Measurements from ENCODE around the gene ODAD2.

DNA sequence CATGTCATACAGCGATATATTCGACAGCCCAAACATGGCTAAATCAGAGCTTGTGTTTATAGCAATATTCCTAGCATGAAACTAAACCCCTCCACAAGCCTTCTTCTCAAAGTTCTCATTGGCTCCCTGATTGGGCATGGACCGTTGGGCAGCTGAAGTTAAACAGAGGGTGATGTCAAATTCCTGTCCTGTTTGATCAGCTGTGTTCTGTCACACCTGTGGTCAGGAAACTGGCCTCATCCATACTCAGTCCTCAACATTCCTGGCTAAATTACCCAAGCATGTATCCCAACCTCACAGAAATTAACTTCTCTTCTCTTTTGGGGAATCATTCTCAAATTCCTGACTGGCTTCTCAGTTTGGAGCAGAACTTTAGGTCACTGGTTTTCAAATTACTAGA is 107.9 kb downstream of the ODAD2 start:
- no peak for TF ChIP-seq EZH2 (IDR thresholded peaks at IDR 0.05; ENCODE audit: low read length, missing control alignments)
- TF ChIP-seq, protein P1, sequence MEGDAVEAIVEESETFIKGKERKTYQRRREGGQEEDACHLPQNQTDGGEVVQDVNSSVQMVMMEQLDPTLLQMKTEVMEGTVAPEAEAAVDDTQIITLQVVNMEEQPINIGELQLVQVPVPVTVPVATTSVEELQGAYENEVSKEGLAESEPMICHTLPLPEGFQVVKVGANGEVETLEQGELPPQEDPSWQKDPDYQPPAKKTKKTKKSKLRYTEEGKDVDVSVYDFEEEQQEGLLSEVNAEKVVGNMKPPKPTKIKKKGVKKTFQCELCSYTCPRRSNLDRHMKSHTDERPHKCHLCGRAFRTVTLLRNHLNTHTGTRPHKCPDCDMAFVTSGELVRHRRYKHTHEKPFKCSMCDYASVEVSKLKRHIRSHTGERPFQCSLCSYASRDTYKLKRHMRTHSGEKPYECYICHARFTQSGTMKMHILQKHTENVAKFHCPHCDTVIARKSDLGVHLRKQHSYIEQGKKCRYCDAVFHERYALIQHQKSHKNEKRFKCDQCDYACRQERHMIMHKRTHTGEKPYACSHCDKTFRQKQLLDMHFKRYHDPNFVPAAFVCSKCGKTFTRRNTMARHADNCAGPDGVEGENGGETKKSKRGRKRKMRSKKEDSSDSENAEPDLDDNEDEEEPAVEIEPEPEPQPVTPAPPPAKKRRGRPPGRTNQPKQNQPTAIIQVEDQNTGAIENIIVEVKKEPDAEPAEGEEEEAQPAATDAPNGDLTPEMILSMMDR (conservative IDR thresholded peaks at IDR 0.05 in 1 of 2, IDR thresholded peaks at IDR 0.05 in 1 of 2; ENCODE audit: low read depth in 1 of 2, low read length in 2 of 2): no peak
